ENCODE data around the gene TRIM43B. TPM values are rescaled to one million over a fixed set of nuclear protein-coding genes. Genes with fewer than 3 reads are reported as not detected.
"Not testable (repeated sequence)": the region's sequence is repeated elsewhere in the genome, so short reads cannot be mapped to it uniquely, and the experiment has no call there.

Gene TRIM43B
- total RNA-seq, 2 experiments from 2014 or later, result not detected

GRCh38 chr2:95427196-95427867 lies 57.2 kb downstream of the TRIM43B start:
- H3K27me3 Mint-ChIP-seq; H3K27ac Mint-ChIP-seq; ATAC-seq; H3K9me3 Mint-ChIP-seq; CTCF ChIA-PET; intact Hi-C loops (cut with micrococcal nuclease); H3K4me3 Mint-ChIP-seq; H3K4me1 Mint-ChIP-seq (ENCODE audit: low read depth); H3K36me3 Mint-ChIP-seq (ENCODE audit: low read depth); POLR2A ChIA-PET; DNase-seq: not testable (repeated sequence)

Other genes with a start within 250 kb of the TRIM43B start
- 1 to 10 TPM in 1 of 2 experiments, under 1 TPM in 1; 0.47 to 1.2 TPM for gene PROM2, start 210.3 kb downstream of the TRIM43B start, total RNA-seq
- gene KCNIP3, start 187.4 kb downstream of the TRIM43B start, total RNA-seq, result not detected
- gene FAHD2A, start 82.0 kb downstream of the TRIM43B start, total RNA-seq, result 10 to 100 TPM; 40.8 to 44.0 TPM
- not detected for gene TRIM43, start 107.2 kb upstream of the TRIM43B start, total RNA-seq

Measured in activated CD8-positive, alpha-beta T cell treated with anti-CD3 and anti-CD28 coated beads for 36 hours (primary cell).